GM13976 (cell line): ENCODE results near the gene TSEN15.
A peak's percentile ranks its signal among the peaks of the same experiment; 100 is the strongest.

Experiments used
- DNase-seq: peaks from one replicate; pipeline ENCODE4 v3.0.0; 2012; ENCODE audit warnings: low spot score
- CTCF ChIP-seq: IDR thresholded peaks from 2 replicates; pipeline ENCODE4 v1.5.1; 2012; ENCODE audit warnings: borderline replicate concordance, mild to moderate bottlenecking; ENCODE audit not compliant: insufficient read depth; ENCODE audit errors: extremely low read depth, missing control alignments, control extremely low read depth
- in situ Hi-C: fragments of 300-500 bp; cut with MboI; formaldehyde crosslinking; loops from one replicate; pipeline ENCODE4 v1.12.0; 2022; ENCODE audit warnings: low sequenced_read_pairs, mixed read lengths, inconsistent platforms; ENCODE audit not compliant: unreplicated experiment

Gene TSEN15

GRCh38 chr1:184075055-184076029, 23.8 kb downstream of the TSEN15 start:
- peak; percentile 22 for DNase-seq
- TF ChIP-seq CTCF: peak; percentile 42
- in situ Hi-C loops: loop anchor here (5.0 to 25.0 kb wide), 2 partner anchors 147 to 587 kb away; no protein-coding TSS in a partner anchor

DNA sequence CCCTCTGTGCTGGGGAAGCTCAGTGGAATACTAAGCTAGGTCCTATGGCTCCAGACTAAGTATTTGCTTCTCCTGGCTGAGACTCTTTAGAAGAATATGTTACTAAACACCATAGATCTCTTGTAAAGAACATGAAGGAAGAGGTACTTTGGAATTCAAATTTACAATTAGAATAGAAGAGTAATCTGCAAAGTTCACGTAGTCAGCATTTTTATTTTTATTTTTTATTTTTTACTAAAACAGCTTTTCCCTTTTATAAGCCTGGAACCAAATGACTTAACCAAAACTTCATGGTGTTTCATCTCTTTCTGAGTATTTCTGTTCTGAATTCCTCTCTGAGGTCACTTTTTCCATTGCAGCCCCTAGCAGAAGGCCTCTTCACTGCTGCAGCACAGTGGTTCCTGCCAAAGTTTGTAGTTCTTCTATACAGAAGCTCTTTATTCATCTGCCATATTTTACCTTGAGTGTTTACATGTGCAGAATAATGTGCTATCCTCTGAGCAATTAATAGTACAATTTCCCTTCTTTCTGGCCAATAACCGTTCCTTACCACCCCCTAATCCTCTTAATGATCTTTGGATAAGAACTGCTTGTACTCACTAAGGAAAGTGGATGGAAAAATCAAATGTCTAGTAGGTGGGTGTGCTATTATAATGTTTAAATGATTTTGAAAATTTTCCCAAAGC, 27.2 kb downstream of the TSEN15 start:
- in situ Hi-C loops: loop anchor here (5.0 to 25.0 kb wide), 2 partner anchors 144 to 584 kb away; no protein-coding TSS in a partner anchor
- no peak for TF ChIP-seq CTCF
- no peak for DNase-seq

DNA sequence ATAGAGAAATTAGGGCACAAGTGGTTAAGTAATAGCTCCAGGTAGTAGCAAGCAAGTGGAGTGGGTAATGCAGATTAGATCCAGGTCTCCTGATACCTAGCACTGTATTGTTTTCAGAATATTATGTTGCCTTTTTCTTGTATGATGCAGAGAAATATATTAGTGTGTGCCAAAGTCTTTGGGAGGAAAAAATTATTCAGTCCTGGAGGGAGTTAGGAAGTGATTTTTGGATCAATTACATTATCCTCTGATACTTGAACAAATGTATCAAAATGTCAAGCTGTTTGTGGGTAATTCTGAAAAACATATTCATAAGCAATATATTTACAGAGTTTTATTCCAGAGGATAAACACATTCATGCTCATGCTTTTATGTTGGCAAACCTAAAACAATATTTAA, 28.8 kb downstream of the TSEN15 start:
- TF ChIP-seq CTCF: no peak
- in situ Hi-C loops: loop anchor here (25.0 kb wide), 1 partner anchor 582 kb away; no protein-coding TSS in a partner anchor
- no peak for DNase-seq

DNA sequence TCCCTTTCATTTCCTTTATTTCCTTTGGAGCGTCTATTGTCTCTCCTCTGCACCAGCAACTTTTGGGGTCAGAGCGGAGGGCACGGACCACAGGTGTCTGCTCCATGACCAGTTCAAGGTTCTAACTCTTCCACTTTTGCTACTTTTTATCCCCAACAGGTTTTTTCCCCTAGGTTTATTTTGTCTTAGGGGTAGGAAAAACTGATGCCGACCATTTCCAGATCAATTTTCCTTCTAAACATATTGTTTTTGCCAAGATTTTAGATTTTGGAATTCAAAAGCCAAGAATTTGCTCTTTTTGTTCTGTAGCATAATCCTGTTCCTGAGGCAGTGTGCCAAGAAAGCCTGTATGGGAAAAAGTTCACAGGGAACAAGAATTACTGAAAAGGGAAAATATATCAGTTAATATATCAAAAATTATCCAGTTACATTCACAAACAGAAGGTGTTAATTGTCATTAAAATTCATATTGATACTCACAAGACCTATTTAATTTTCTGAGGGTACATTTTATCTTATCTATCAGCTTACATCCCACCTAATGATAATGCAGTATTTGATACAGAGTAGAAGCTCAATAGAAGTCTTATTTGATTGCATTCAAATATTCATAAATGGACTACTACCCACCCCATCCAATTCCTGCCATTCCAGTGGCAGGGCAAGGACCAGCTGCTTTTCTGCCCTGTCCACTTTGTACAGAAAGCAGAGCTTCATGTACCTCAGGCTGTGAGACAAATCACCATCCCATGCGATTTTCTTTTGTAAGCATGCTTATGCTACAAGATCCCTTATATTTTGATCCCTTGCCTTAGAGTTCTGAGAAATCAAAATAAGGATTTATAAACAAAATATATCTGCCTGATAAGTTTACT, 31.2 kb downstream of the TSEN15 start:
- DNase-seq: no peak
- no peak for TF ChIP-seq CTCF
- in situ Hi-C loops: loop anchor here (25.0 kb wide), 1 partner anchor 580 kb away; no protein-coding TSS in a partner anchor

GRCh38 chr1:184085667-184086066, 34.1 kb downstream of the TSEN15 start:
- in situ Hi-C loops: loop anchor here (25.0 kb wide), 1 partner anchor 577 kb away; no protein-coding TSS in a partner anchor
- no peak for DNase-seq
- TF ChIP-seq CTCF: no peak
